GM12891 (cell line): ENCODE measurements around the gene HSFX2.
"Not testable (repeated sequence)": the region's sequence is repeated elsewhere in the genome, so short reads cannot be mapped to it uniquely, and the experiment has no call there.

ENCODE experiments used
- PAX5 ChIP-seq: IDR thresholded peaks from 2 replicates; pipeline ENCODE4 v1.6.1; 2011; ENCODE audit warnings: low read length, moderate library complexity, mild to moderate bottlenecking; ENCODE audit not compliant: insufficient read depth, severe bottlenecking
- POLR2A ChIP-seq: IDR thresholded peaks from 2 replicates; pipeline ENCODE4 v1.6.1; 2011; ENCODE audit warnings: low read depth, low read length, control low read depth
- POLR2AphosphoS5 ChIP-seq: IDR thresholded peaks from 2 replicates; pipeline ENCODE4 v1.6.1; 2011; ENCODE audit warnings: low read depth, low read length, control low read depth
- SPI1 ChIP-seq: IDR thresholded peaks from 2 replicates; pipeline ENCODE4 v1.6.1; 2011; ENCODE audit warnings: low read depth, low read length, control low read depth
- TAF1 ChIP-seq: IDR thresholded peaks from 2 replicates; pipeline ENCODE4 v1.6.1; 2011; ENCODE audit warnings: low read depth, low read length, control low read depth

DNA sequence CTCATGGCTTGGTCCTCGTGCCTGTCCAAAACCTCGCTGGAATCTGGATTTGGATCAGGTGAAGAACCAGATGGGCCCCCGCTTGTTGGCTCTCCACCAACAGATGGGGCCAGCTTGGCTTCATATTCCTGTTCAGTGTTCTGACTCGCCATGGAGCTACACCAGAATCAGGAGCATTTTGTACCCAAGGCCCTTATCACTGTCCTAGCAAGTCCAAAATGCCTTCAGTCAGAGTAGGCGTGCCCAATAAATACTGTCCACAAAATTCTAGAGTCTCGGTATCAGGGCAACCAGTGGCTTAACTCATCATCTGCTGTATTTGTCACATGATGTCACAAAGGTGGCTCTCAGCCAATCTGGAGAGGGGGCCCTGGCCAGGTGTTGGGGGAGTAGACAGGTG lies 45.4 kb downstream of the HSFX2 start, which contains the start of gene HSFX3:
- not testable (repeated sequence) for TF ChIP-seq TAF1, POLR2A, POLR2AphosphoS5, SPI1, PAX5
